HepG2 (cell line): ENCODE measurements around the gene HMGN1. TPM values are rescaled to one million over a fixed set of nuclear protein-coding genes. Genes with fewer than 3 reads are reported as not detected.

ENCODE experiments used
- ATAC-seq: fragments of 200-7000 bp; cut with Tn5 transposase; 3 replicates; pipeline ENCODE4 v1.9.1; 2020; ENCODE audit warnings: mild to moderate bottlenecking, moderate library complexity
- BruUV-seq: library from RNA; stranded (reverse); fragments of 400-500 nt; replicated peaks from 2 replicates; lab custom pipeline; 2021; lab: Mats Ljungman, UMichigan
- CTCF ChIA-PET: fragments of 300-600 bp; formaldehyde crosslinking; extraction: SDS; loops from one replicate; lab custom pipeline; 2021; ENCODE audit warnings: low total read pairs, inconsistent platforms, low intra/inter-chr PET ratio; lab: Yijun Ruan, JAX
- POLR2A ChIA-PET: fragments of 350-600 bp; sonication (Branson Sonifier 250); formaldehyde crosslinking; loops from one replicate; lab custom pipeline; 2020; ENCODE audit warnings: antibody characterized with exemption, inconsistent platforms; lab: Yijun Ruan, JAX
- DNase-seq: peaks from one replicate; pipeline ENCODE4 v3.0.0-alpha.2; 2015; ENCODE audit warnings: low spot score
- FAIRE-seq: peaks from 3 replicates; lab custom pipeline; 2011; peaks lifted over from hg19 to GRCh38; lab: Jason Lieb, UNC
- H2AFZ ChIP-seq: one replicate; pipeline ENCODE4 v1.6.1; 2011; ENCODE audit warnings: low read length, inconsistent platforms
- H3K27ac ChIP-seq: fragments of 300-600 bp; 3 replicates; pipeline ENCODE4 v1.8.0; 2011; ENCODE audit warnings: mixed run types, mild to moderate bottlenecking, mixed read lengths, low read length, inconsistent platforms; ENCODE audit not compliant: insufficient read depth; ENCODE audit errors: extremely low read length
- H3K27me3 ChIP-seq, 2 experiments: fragments of 200-600 bp in 1 of 2; 2 replicates in 1 of 2; 3 replicates in 1 of 2; pipeline versions ENCODE4 v1.6.0 to v1.8.0; 2011; ENCODE audit warnings: low read length in 2 of 2, mild to moderate bottlenecking in 2 of 2, moderate library complexity in 2 of 2, inconsistent platforms in 1 of 2; ENCODE audit not compliant: insufficient read depth in 2 of 2, control insufficient read depth in 1 of 2
- H3K36me3 ChIP-seq, 2 experiments: fragments of 200-600 bp in 1 of 2; replicated peaks in 1 of 2; 2 replicates in 1 of 2; 3 replicates in 1 of 2; pipeline versions ENCODE4 v1.5.1 to v1.8.0; 2011; ENCODE audit warnings: low read length in 2 of 2, inconsistent platforms in 1 of 2; ENCODE audit not compliant: insufficient read depth in 2 of 2, control insufficient read depth in 1 of 2
- H3K4me1 ChIP-seq: 2 replicates; pipeline ENCODE4 v1.5.1; 2012; ENCODE audit warnings: low read length, inconsistent platforms; ENCODE audit not compliant: insufficient read depth
- H3K4me2 ChIP-seq: 2 replicates; pipeline ENCODE4 v1.6.0; 2011; ENCODE audit warnings: low read depth, low read length, inconsistent platforms
- H3K4me3 ChIP-seq, 3 experiments: fragments of 200-600 bp in 1 of 3; sonication (generic), shearing (Covaris generic) in 1 of 3; replicated peaks in 1 of 3; 2 replicates each; pipeline ENCODE4 v1.5.1; 2011 to 2016; ENCODE audit warnings: low read length in 3 of 3, inconsistent platforms in 2 of 3, low read depth in 2 of 3, mild to moderate bottlenecking in 2 of 3, control low read depth in 1 of 3, mixed read lengths in 1 of 3; ENCODE audit not compliant: insufficient read depth in 1 of 3
- H3K79me2 ChIP-seq: one replicate; pipeline ENCODE4 v1.6.1; 2011; ENCODE audit warnings: low read length, inconsistent platforms; ENCODE audit not compliant: insufficient read depth
- H3K9ac ChIP-seq: 2 replicates; pipeline ENCODE4 v1.6.0; 2011; ENCODE audit warnings: mild to moderate bottlenecking, low read depth, low read length, inconsistent platforms; ENCODE audit not compliant: insufficient read depth
- H3K9me3 ChIP-seq: 2 replicates; pipeline ENCODE4 v1.5.1; 2012; ENCODE audit warnings: mild to moderate bottlenecking, low read length
- H4K20me1 ChIP-seq: 2 replicates; pipeline ENCODE4 v1.6.0; 2011; ENCODE audit warnings: inconsistent platforms, mild to moderate bottlenecking, low read length, moderate library complexity; ENCODE audit not compliant: insufficient read depth
- BCL6 ChIP-seq: IDR thresholded peaks from 2 replicates; pipeline ENCODE4 v1.6.1; 2016; ENCODE audit warnings: missing genetic modification reagents, missing compliant biosample characterization
- BRD4 ChIP-seq: sonication (generic); formaldehyde crosslinking; IDR thresholded peaks from 2 replicates; pipeline ENCODE4 v1.4.0; 2020; ENCODE audit warnings: missing genetic modification reagents
- ELF4 ChIP-seq: sonication (generic); formaldehyde crosslinking; IDR thresholded peaks from 2 replicates; pipeline ENCODE4 v1.5.0; 2020; ENCODE audit warnings: missing genetic modification reagents, mild to moderate bottlenecking, moderate library complexity, borderline replicate concordance
- GPBP1L1 ChIP-seq: sonication (generic); formaldehyde crosslinking; IDR thresholded peaks from 2 replicates; pipeline ENCODE4 v1.5.0; 2020; ENCODE audit warnings: mild to moderate bottlenecking, missing genetic modification reagents
- GZF1 ChIP-seq: sonication (generic); formaldehyde crosslinking; IDR thresholded peaks from 2 replicates; pipeline ENCODE4 v1.5.1; 2020; ENCODE audit warnings: mild to moderate bottlenecking, missing genetic modification reagents
- HNRNPH1 ChIP-seq: fragments of 200-400 bp; formaldehyde crosslinking; optimal IDR thresholded peaks from 2 replicates; pipeline ENCODE3; 2017; ENCODE audit warnings: mild to moderate bottlenecking, low read depth, low read length
- JUN ChIP-seq: sonication (generic); formaldehyde crosslinking; IDR thresholded peaks from 2 replicates; pipeline ENCODE4 v1.4.0; 2020; ENCODE audit warnings: mild to moderate bottlenecking, missing genetic modification reagents
- MTA3 ChIP-seq: sonication (generic); formaldehyde crosslinking; IDR thresholded peaks from 2 replicates; pipeline ENCODE4 v1.4.0; 2020; ENCODE audit warnings: missing genetic modification reagents
- NFYC ChIP-seq: IDR thresholded peaks from 2 replicates; pipeline ENCODE4 v1.6.1; 2016; ENCODE audit warnings: missing genetic modification reagents, missing compliant biosample characterization
- PAF1 ChIP-seq: IDR thresholded peaks from 2 replicates; pipeline ENCODE4 v1.6.1; 2016; ENCODE audit warnings: missing genetic modification reagents, missing compliant biosample characterization
- REPIN1 ChIP-seq: sonication (generic); formaldehyde crosslinking; IDR thresholded peaks from 2 replicates; pipeline ENCODE4 v1.8.0; 2022; ENCODE audit warnings: missing genetic modification reagents, low read depth, mild to moderate bottlenecking, borderline replicate concordance
- SMARCE1 ChIP-seq: fragments of 450-650 bp; IDR thresholded peaks from 2 replicates; pipeline ENCODE4 v1.6.1; 2017; ENCODE audit warnings: borderline replicate concordance
- SP1 ChIP-seq, 2 experiments: fragments of 450-650 bp in 1 of 2; sonication (generic) in 1 of 2; formaldehyde crosslinking in 1 of 2; IDR thresholded peaks; 2 replicates each; pipeline versions ENCODE4 v1.4.0 to v1.6.1; 2016 to 2020; ENCODE audit warnings: missing genetic modification reagents in 1 of 2
- ZNF34 ChIP-seq: sonication (generic); formaldehyde crosslinking; IDR thresholded peaks from 2 replicates; pipeline ENCODE4 v1.4.0; 2020; ENCODE audit warnings: mild to moderate bottlenecking, missing genetic modification reagents, borderline replicate concordance
- ZNF747 ChIP-seq: sonication (generic); formaldehyde crosslinking; IDR thresholded peaks from 2 replicates; pipeline ENCODE4 v1.8.1; 2023; ENCODE audit warnings: missing genetic modification reagents, mild to moderate bottlenecking, borderline replicate concordance
- ZNF883 ChIP-seq: sonication (generic); formaldehyde crosslinking; IDR thresholded peaks from 2 replicates; pipeline ENCODE4 v1.5.1; 2020; ENCODE audit warnings: mild to moderate bottlenecking, missing genetic modification reagents; ENCODE audit errors: not compliant biosample characterization
- ZSCAN21 ChIP-seq: sonication (generic); formaldehyde crosslinking; IDR thresholded peaks from 2 replicates; pipeline ENCODE4 v1.8.0; 2022; ENCODE audit warnings: mild to moderate bottlenecking, missing genetic modification reagents, moderate library complexity, borderline replicate concordance
- WGBS: methylation state at CpG from one replicate; pipeline ENCODE4 v1.1.6; 2017; ENCODE audit warnings: low lambda C conversion rate; 5-methylcytosine and 5-hydroxymethylcytosine counted together
- in situ Hi-C: cut with HindIII; loops from 2 replicates; pipeline ENCODE4 v1.10.0; 2017; ENCODE audit warnings: low pct_unique_long_range_greater_than_20kb; ENCODE audit not compliant: extremely low pct_ligation_motif_present
- intact Hi-C: fragments of 100-400 bp; cut with micrococcal nuclease; formaldehyde crosslinking; loops from one replicate; pipeline ENCODE4 v1.10.0; 2022; ENCODE audit not compliant: unreplicated experiment
- polyA plus RNA-seq, 8 experiments: library from polyadenylated mRNA; depleted of rRNA in 3 of 8; stranded (reverse) in 7 of 8; unstranded in 1 of 8; fragments of >200 nt; fragmentation: Illumina TruSeq in 4 of 8; extraction: Trizol in 4 of 8; gene quantifications; 2 replicates each; pipeline versions ENCODE4 v1.2.1 to v1.2.3, GENCODE V29; 2011 to 2016; ENCODE audit warnings: low read depth in 4 of 8, missing spikeins in 1 of 8, mixed read lengths in 1 of 8; ENCODE audit not compliant: insufficient read depth in 1 of 8
- total RNA-seq, 5 experiments: library from RNA; depleted of rRNA; stranded (reverse); fragments of >200 nt; fragmentation: Illumina TruSeq; extraction: Trizol; gene quantifications; 2 replicates each; pipeline ENCODE4 v1.2.3, GENCODE V29; 2016; ENCODE audit warnings: low read depth in 1 of 5

Gene HMGN1
- total and polyA plus RNA-seq, 2 of the 13 experiments (the other 11 are each of a cell fraction or from before 2014, with no cell fraction given), result 104 to 286 TPM

- no TSS peak for BruUV-seq
- ChIA-PET CTCF (no interaction called here), POLR2A (no interaction called here)
- Histone ChIP-seq H3K4me2 (peak overlapping the region; percentile 84; the same call in 1 of the 2 replicates), H3K4me1 (peaks cover 22% of the 10 kb centered on the region), H3K36me3 (peaks cover 0 to 19% of the 10 kb centered on the region in 2 experiments; a peak in 3 of 5 replicates), H4K20me1 (peaks cover 28% of the 10 kb centered on the region), H3K9me3 (no peaks in the 10 kb centered on the region), H3K79me2 (peaks cover 45% of the 10 kb centered on the region), H3K9ac (no peak overlapping the region), H3K27ac (no peak overlapping the region), H2AFZ (no peak overlapping the region), H3K27me3 (no peaks in the 10 kb centered on the region; a peak in 1 of 5 replicates), H3K4me3 (peak overlapping the region in 1 of 3 experiments; percentile 48; a peak in 1 of 6 replicates)
- intact Hi-C loops (no loop called here), in situ Hi-C loops (no loop called here)
- TF ChIP-seq ZSCAN21 (CRISPR knock-in tag) (no peak), BCL6 (CRISPR knock-in tag) (no peak), SP1 (IDR thresholded peaks at IDR 0.05) (no peak), SP1 (CRISPR knock-in tag; IDR thresholded peaks at IDR 0.05) (no peak)
- no peak for FAIRE-seq
- no peak for DNase-seq
- no peak for ATAC-seq
- WGBS, result 94% methylated on average over 7 of the region's 7 CpGs
These were observed 37.7 kb downstream of the HMGN1 start for GRCh38 chr21:39311164-39311563.

GRCh38 chr21:39307466-39307865 lies 41.4 kb downstream of the HMGN1 start:
- Histone ChIP-seq H3K9ac (no peak overlapping the region), H3K36me3 (peaks cover 0 to 25% of the 10 kb centered on the region in 2 experiments; a peak in 4 of 5 replicates), H3K79me2 (peaks cover 42% of the 10 kb centered on the region), H2AFZ (no peak overlapping the region)
- ATAC-seq (no peak), DNase-seq (no peak)
- 100% methylated on average over 1 of the region's 1 CpG for WGBS
- TF ChIP-seq ZNF747 (CRISPR knock-in tag) (no peak), SP1 (IDR thresholded peaks at IDR 0.05) (no peak), SP1 (CRISPR knock-in tag; IDR thresholded peaks at IDR 0.05) (no peak), MTA3 (CRISPR knock-in tag) (no peak), GZF1 (no peak), SMARCE1 (no peak), BRD4 (no peak), ZNF34 (CRISPR knock-in tag) (no peak), HNRNPH1 (no peak), PAF1 (CRISPR knock-in tag) (no peak), GPBP1L1 (CRISPR knock-in tag) (no peak), ELF4 (CRISPR knock-in tag) (no peak), NFYC (no peak), ZNF883 (CRISPR knock-in tag) (no peak), JUN (no peak), REPIN1 (CRISPR knock-in tag) (no peak)
- TF ChIP-seq, all 625 proteins: peak for 0
- Histone ChIP-seq H3K4me3 (no peak overlapping the region), H3K4me1 (peaks cover 17% of the 10 kb centered on the region), H3K4me2 (no peak overlapping the region), H3K9me3 (no peaks in the 10 kb centered on the region), H3K27ac (no peak overlapping the region), H3K27me3 (no peaks in the 10 kb centered on the region), H4K20me1 (peaks cover 30% of the 10 kb centered on the region)
- ChIA-PET CTCF (no interaction called here), POLR2A (no interaction called here)
- intact Hi-C loops (no loop called here), in situ Hi-C loops (no loop called here)
- no peak for FAIRE-seq
- no TSS peak for BruUV-seq
